HEK293 (cell line): ENCODE results near the gene ZNF862.

Experiments used
- CTCF ChIA-PET: fragments of 350-600 bp; formaldehyde crosslinking; extraction: SDS; loops from one replicate; lab custom pipeline; 2021; ENCODE audit warnings: antibody characterized with exemption; lab: Yijun Ruan, JAX
- POLR2A ChIA-PET: fragments of 300-600 bp; formaldehyde crosslinking; extraction: SDS; loops from one replicate; lab custom pipeline; 2020; ENCODE audit warnings: antibody characterized with exemption, inconsistent platforms; lab: Yijun Ruan, JAX
- H3K27ac ChIP-seq: fragments of 200-500 bp; sonication (Bioruptor generic); 2 replicates; pipeline ENCODE4 v1.5.1; 2014; ENCODE audit warnings: low read depth, low read length, control low read depth, inconsistent platforms; ENCODE audit errors: extremely low read depth
- H3K36me3 ChIP-seq, 2 experiments: fragments of 200-500 bp in 1 of 2; sonication (Bioruptor generic) in 1 of 2; 1 replicate in 1 of 2; 2 replicates in 1 of 2; pipeline ENCODE4 v1.5.1; 2014 to 2017; ENCODE audit warnings: inconsistent platforms in 2 of 2, low read length in 2 of 2; ENCODE audit not compliant: control insufficient read depth in 2 of 2, insufficient read depth in 1 of 2
- H3K4me1 ChIP-seq: fragments of 200-500 bp; sonication (Bioruptor generic); 2 replicates; pipeline ENCODE4 v1.5.1; 2014; ENCODE audit warnings: mild to moderate bottlenecking, low read length, inconsistent platforms; ENCODE audit not compliant: control insufficient read depth, insufficient read depth
- H3K4me3 ChIP-seq: 2 replicates; pipeline ENCODE4 v1.5.1; 2011; ENCODE audit warnings: low read depth, mild to moderate bottlenecking, control low read depth, low read length, moderate library complexity
- H3K9me3 ChIP-seq: fragments of 200-500 bp; sonication (Bioruptor generic); 2 replicates; pipeline ENCODE4 v1.5.1; 2014; ENCODE audit warnings: low read depth, low read length, inconsistent platforms; ENCODE audit not compliant: control insufficient read depth, insufficient read depth
- FEZF1 ChIP-seq: fragments of 450-650 bp; formaldehyde crosslinking; IDR thresholded peaks from 2 replicates; pipeline ENCODE4 v1.5.1; 2016; ENCODE audit warnings: missing biosample characterization, missing genetic modification characterization
- KLF7 ChIP-seq: fragments of 450-650 bp; formaldehyde crosslinking; IDR thresholded peaks from 2 replicates; pipeline ENCODE4 v1.5.1; 2016; ENCODE audit warnings: missing biosample characterization, missing genetic modification characterization, borderline replicate concordance
- SALL2 ChIP-seq: fragments of 450-650 bp; formaldehyde crosslinking; IDR thresholded peaks from 2 replicates; pipeline ENCODE4 v1.5.0; 2017; ENCODE audit warnings: missing biosample characterization, mild to moderate bottlenecking, missing genetic modification characterization, borderline replicate concordance
- SP2 ChIP-seq: fragments of 450-650 bp; formaldehyde crosslinking; IDR thresholded peaks from 2 replicates; pipeline ENCODE4 v1.5.1; 2016; ENCODE audit warnings: missing biosample characterization, missing genetic modification characterization
- YY2 ChIP-seq: fragments of 450-650 bp; formaldehyde crosslinking; IDR thresholded peaks from 2 replicates; pipeline ENCODE4 v1.5.1; 2016; ENCODE audit warnings: missing biosample characterization, missing genetic modification characterization
- ZBTB48 ChIP-seq: fragments of 450-650 bp; formaldehyde crosslinking; IDR thresholded peaks from 2 replicates; pipeline ENCODE4 v1.5.1; 2016; ENCODE audit warnings: missing biosample characterization, missing genetic modification characterization
- ZNF112 ChIP-seq: fragments of 450-650 bp; formaldehyde crosslinking; IDR thresholded peaks from 2 replicates; pipeline ENCODE4 v1.5.0; 2017; ENCODE audit warnings: missing biosample characterization, missing genetic modification characterization
- ZNF169 ChIP-seq: fragments of 450-650 bp; formaldehyde crosslinking; IDR thresholded peaks from 2 replicates; pipeline ENCODE4 v1.5.1; 2016; ENCODE audit warnings: missing biosample characterization, missing genetic modification characterization
- ZNF175 ChIP-seq: fragments of 450-650 bp; formaldehyde crosslinking; IDR thresholded peaks from 2 replicates; pipeline ENCODE4 v1.5.1; 2016; ENCODE audit warnings: missing biosample characterization, missing genetic modification characterization
- ZNF248 ChIP-seq: fragments of 450-650 bp; formaldehyde crosslinking; IDR thresholded peaks from 2 replicates; pipeline ENCODE4 v1.5.1; 2017; ENCODE audit warnings: missing biosample characterization, missing genetic modification characterization
- ZNF311 ChIP-seq: fragments of 450-650 bp; formaldehyde crosslinking; IDR thresholded peaks from 2 replicates; pipeline ENCODE4 v1.5.1; 2017; ENCODE audit warnings: missing biosample characterization, missing genetic modification characterization, borderline replicate concordance
- ZNF362 ChIP-seq: fragments of 450-650 bp; formaldehyde crosslinking; IDR thresholded peaks from 2 replicates; pipeline ENCODE4 v1.5.1; 2016; ENCODE audit warnings: missing biosample characterization, missing genetic modification characterization
- ZNF449 ChIP-seq: fragments of 450-650 bp; formaldehyde crosslinking; IDR thresholded peaks from 2 replicates; pipeline ENCODE4 v1.5.1; 2017; ENCODE audit warnings: missing biosample characterization, mild to moderate bottlenecking, missing genetic modification characterization, moderate library complexity
- ZNF501 ChIP-seq: fragments of 450-650 bp; formaldehyde crosslinking; IDR thresholded peaks from 2 replicates; pipeline ENCODE4 v1.5.1; 2016; ENCODE audit warnings: missing biosample characterization, missing genetic modification characterization
- ZNF529 ChIP-seq: fragments of 450-650 bp; formaldehyde crosslinking; IDR thresholded peaks from 2 replicates; pipeline ENCODE4 v1.5.1; 2017; ENCODE audit warnings: missing genetic modification characterization, missing biosample characterization; ENCODE audit not compliant: insufficient replicate concordance
- ZNF558 ChIP-seq: fragments of 450-650 bp; formaldehyde crosslinking; IDR thresholded peaks from 2 replicates; pipeline ENCODE4 v1.5.1; 2016; ENCODE audit warnings: missing biosample characterization, missing genetic modification characterization
- ZNF585B ChIP-seq: fragments of 450-650 bp; formaldehyde crosslinking; IDR thresholded peaks from 2 replicates; pipeline ENCODE4 v1.5.1; 2016; ENCODE audit warnings: missing biosample characterization, missing genetic modification characterization
- ZNF670 ChIP-seq: fragments of 450-650 bp; formaldehyde crosslinking; IDR thresholded peaks from 2 replicates; pipeline ENCODE4 v1.5.1; 2016; ENCODE audit warnings: missing biosample characterization, missing genetic modification characterization, low read depth
- ZNF791 ChIP-seq: fragments of 450-650 bp; formaldehyde crosslinking; IDR thresholded peaks from 2 replicates; pipeline ENCODE4 v1.5.1; 2016; ENCODE audit warnings: missing biosample characterization, missing genetic modification characterization
- ZSCAN23 ChIP-seq: fragments of 450-650 bp; formaldehyde crosslinking; IDR thresholded peaks from 2 replicates; pipeline ENCODE4 v1.5.1; 2016; ENCODE audit warnings: missing biosample characterization, missing genetic modification characterization
- TF ChIP-seq, protein P1 (sequence below): fragments of 450-650 bp; formaldehyde crosslinking; conservative IDR thresholded peaks from 2 replicates; pipeline ENCODE4 v1.5.1; 2016; ENCODE audit warnings: low read depth, missing biosample characterization, missing genetic modification characterization
- TF ChIP-seq, protein P2 (sequence below): fragments of 450-650 bp; formaldehyde crosslinking; IDR thresholded peaks from 2 replicates; pipeline ENCODE4 v1.5.1; 2017; ENCODE audit warnings: missing biosample characterization, missing genetic modification characterization

The ZNF862 gene

GRCh38 chr7:149844445-149844844 lies 6.3 kb downstream of the ZNF862 start (continued):
- no peak for TF ChIP-seq SALL2
- no peak for TF ChIP-seq ZNF175 (tag by site-specific recombination)
- no peak for TF ChIP-seq ZNF311 (tag by site-specific recombination)
- no peak for TF ChIP-seq ZNF449 (tag by site-specific recombination)
- no peak for TF ChIP-seq ZNF585B (tag by site-specific recombination)
- no peak for TF ChIP-seq SP2 (tag by site-specific recombination)
- TF ChIP-seq YY2 (tag by site-specific recombination), result no peak
- TF ChIP-seq ZNF501 (tag by site-specific recombination), result no peak

GRCh38 chr7:149845257-149845980 lies 7.2 kb downstream of the ZNF862 start:
- CTCF ChIA-PET, result interaction anchor here (0.6 to 1.2 kb wide), 2 partner anchors 39 to 1034 kb away, joined by 3 to 4 read pairs; no protein-coding TSS in a partner anchor
- no peaks in the 10 kb centered on the region for H3K4me1 ChIP-seq
- H3K36me3 ChIP-seq, result no peaks in the 10 kb centered on the region
- no peak overlapping the region for H3K4me3 ChIP-seq
- TF ChIP-seq ZNF529 (tag by site-specific recombination) (no peak), ZBTB48 (tag by site-specific recombination) (no peak), ZNF112 (no peak), FEZF1 (tag by site-specific recombination) (no peak), ZNF362 (no peak), ZNF248 (tag by site-specific recombination) (no peak), KLF7 (tag by site-specific recombination) (no peak), ZNF169 (tag by site-specific recombination) (no peak), ZNF449 (tag by site-specific recombination) (no peak), ZNF558 (tag by site-specific recombination) (no peak)
- POLR2A ChIA-PET, result no interaction called here
- no peak overlapping the region for H3K27ac ChIP-seq
- H3K9me3 ChIP-seq, result no peaks in the 10 kb centered on the region

DNA sequence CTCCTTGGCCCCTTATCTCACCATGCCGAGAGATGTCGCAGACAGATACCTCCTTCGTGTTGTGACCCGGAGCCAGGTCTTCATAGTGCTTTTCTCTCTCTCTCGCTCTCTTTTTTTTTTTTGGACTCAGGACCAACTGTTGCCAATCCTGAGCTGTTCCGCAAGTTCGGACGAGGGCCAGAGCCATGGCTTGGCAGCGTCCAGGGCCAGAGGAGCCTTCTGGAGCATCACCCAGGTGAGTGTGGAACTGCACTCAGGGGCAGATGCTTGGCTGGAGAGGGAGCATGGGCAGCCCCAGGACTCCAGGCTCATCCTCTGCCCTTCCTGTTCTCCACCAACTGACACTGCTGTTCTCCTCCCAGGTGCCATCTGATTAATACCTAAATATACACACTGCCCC lies 7.8 kb downstream of the ZNF862 start:
- Histone ChIP-seq H3K27ac (no peak overlapping the region), H3K4me3 (no peak overlapping the region), H3K4me1 (no peaks in the 10 kb centered on the region), H3K9me3 (no peaks in the 10 kb centered on the region), H3K36me3 (no peaks in the 10 kb centered on the region)
- CTCF ChIA-PET, result no interaction called here
- POLR2A ChIA-PET, result no interaction called here
- TF ChIP-seq ZNF670 (no peak), ZNF791 (tag by site-specific recombination) (no peak), ZNF248 (tag by site-specific recombination) (no peak), ZSCAN23 (tag by site-specific recombination) (no peak)
- TF ChIP-seq, protein P1, sequence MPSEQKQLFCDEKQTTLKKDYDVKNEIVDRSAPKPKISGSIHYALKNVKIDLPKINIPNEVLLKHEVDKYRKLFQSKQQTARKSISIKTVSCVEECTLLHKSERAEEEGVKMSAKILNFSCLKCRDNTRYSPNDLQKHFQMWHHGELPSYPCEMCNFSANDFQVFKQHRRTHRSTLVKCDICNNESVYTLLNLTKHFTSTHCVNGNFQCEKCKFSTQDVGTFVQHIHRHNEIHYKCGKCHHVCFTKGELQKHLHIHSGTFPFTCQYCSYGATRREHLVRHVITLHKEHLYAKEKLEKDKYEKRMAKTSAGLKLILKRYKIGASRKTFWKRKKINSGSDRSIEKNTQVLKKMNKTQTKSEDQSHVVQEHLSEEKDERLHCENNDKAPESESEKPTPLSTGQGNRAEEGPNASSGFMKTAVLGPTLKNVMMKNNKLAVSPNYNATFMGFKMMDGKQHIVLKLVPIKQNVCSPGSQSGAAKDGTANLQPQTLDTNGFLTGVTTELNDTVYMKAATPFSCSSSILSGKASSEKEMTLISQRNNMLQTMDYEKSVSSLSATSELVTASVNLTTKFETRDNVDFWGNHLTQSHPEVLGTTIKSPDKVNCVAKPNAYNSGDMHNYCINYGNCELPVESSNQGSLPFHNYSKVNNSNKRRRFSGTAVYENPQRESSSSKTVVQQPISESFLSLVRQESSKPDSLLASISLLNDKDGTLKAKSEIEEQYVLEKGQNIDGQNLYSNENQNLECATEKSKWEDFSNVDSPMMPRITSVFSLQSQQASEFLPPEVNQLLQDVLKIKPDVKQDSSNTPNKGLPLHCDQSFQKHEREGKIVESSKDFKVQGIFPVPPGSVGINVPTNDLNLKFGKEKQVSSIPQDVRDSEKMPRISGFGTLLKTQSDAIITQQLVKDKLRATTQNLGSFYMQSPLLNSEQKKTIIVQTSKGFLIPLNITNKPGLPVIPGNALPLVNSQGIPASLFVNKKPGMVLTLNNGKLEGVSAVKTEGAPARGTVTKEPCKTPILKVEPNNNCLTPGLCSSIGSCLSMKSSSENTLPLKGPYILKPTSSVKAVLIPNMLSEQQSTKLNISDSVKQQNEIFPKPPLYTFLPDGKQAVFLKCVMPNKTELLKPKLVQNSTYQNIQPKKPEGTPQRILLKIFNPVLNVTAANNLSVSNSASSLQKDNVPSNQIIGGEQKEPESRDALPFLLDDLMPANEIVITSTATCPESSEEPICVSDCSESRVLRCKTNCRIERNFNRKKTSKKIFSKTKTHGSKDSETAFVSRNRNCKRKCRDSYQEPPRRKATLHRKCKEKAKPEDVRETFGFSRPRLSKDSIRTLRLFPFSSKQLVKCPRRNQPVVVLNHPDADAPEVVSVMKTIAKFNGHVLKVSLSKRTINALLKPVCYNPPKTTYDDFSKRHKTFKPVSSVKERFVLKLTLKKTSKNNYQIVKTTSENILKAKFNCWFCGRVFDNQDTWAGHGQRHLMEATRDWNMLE (tag by site-specific recombination), result no peak
- TF ChIP-seq, protein P2, sequence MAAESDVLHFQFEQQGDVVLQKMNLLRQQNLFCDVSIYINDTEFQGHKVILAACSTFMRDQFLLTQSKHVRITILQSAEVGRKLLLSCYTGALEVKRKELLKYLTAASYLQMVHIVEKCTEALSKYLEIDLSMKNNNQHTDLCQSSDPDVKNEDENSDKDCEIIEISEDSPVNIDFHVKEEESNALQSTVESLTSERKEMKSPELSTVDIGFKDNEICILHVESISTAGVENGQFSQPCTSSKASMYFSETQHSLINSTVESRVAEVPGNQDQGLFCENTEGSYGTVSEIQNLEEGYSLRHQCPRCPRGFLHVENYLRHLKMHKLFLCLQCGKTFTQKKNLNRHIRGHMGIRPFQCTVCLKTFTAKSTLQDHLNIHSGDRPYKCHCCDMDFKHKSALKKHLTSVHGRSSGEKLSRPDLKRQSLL (tag by site-specific recombination), result no peak
